RWPE2 (cell line): ENCODE data around the gene FUT2.

Source experiments
- ATAC-seq: fragments of 200-7000 bp; cut with Tn5 transposase; 3 replicates; pipeline ENCODE4 v1.9.1; 2021; ENCODE audit warnings: low read depth
- DNase-seq: peaks from one replicate; pipeline ENCODE4 v3.0.0-alpha.2; 2020; ENCODE audit warnings: low spot score
- H3K27ac ChIP-seq: fragments of 450-650 bp; 2 replicates; pipeline ENCODE4 v1.5.1; 2017; ENCODE audit warnings: mild to moderate bottlenecking; ENCODE audit not compliant: poor library complexity, severe bottlenecking
- H3K27me3 ChIP-seq: fragments of 250-450 bp; sonication (Bioruptor Pico); 2 replicates; pipeline ENCODE4 v1.5.1; 2021; ENCODE audit warnings: mild to moderate bottlenecking, moderate library complexity; ENCODE audit not compliant: insufficient read depth, poor library complexity, severe bottlenecking
- H3K36me3 ChIP-seq: fragments of 250-450 bp; sonication (Bioruptor Pico); 2 replicates; pipeline ENCODE4 v1.5.1; 2020; ENCODE audit warnings: low read depth, mild to moderate bottlenecking, moderate library complexity
- H3K4me1 ChIP-seq: fragments of 250-450 bp; sonication (Bioruptor Pico); 2 replicates; pipeline ENCODE4 v1.5.1; 2021; ENCODE audit warnings: mild to moderate bottlenecking, moderate library complexity; ENCODE audit not compliant: insufficient read depth, poor library complexity, severe bottlenecking
- H3K4me3 ChIP-seq: fragments of 250-450 bp; sonication (Bioruptor Pico); 2 replicates; pipeline ENCODE4 v1.5.1; 2021; ENCODE audit warnings: mild to moderate bottlenecking, moderate library complexity; ENCODE audit not compliant: severe bottlenecking
- H3K9me3 ChIP-seq: fragments of 250-450 bp; sonication (Bioruptor Pico); 2 replicates; pipeline ENCODE4 v1.5.1; 2021; ENCODE audit warnings: mild to moderate bottlenecking, moderate library complexity; ENCODE audit not compliant: severe bottlenecking
- TF ChIP-seq, protein P1 (sequence below): fragments of 450-650 bp; IDR thresholded peaks from one replicate; pipeline ENCODE4 v1.5.1; 2017; ENCODE audit warnings: mild to moderate bottlenecking, moderate library complexity; ENCODE audit not compliant: poor library complexity, severe bottlenecking

FUT2 gene

DNA sequence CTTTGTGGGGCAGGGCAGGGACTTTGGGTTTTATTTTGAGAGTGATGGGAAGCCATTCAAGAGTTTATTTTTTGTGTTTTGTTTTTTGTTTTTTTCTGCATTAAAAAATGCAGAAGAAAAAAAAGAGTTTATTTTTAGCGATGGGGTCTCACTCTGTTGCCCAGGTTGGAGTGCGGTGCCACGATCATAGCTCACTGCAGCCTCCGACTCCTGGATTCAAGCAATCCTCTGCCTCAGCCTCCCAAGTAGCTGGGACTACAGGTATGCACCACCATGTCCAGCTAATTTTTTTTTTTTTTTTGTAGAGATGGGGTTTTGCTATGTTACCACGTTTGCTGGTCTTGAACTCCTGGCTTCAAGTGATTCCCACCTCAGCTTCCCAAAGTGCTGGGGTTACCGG, 37.3 kb upstream of the FUT2 start:
- Histone ChIP-seq H3K4me3 (no peak overlapping the region), H3K4me1 (peaks cover 10% of the 10 kb centered on the region), H3K27me3 (no peaks in the 10 kb centered on the region), H3K9me3 (no peaks in the 10 kb centered on the region), H3K36me3 (no peaks in the 10 kb centered on the region), H3K27ac (no peak overlapping the region)
- ATAC-seq (no peak), DNase-seq (no peak)
- TF ChIP-seq, protein P1, sequence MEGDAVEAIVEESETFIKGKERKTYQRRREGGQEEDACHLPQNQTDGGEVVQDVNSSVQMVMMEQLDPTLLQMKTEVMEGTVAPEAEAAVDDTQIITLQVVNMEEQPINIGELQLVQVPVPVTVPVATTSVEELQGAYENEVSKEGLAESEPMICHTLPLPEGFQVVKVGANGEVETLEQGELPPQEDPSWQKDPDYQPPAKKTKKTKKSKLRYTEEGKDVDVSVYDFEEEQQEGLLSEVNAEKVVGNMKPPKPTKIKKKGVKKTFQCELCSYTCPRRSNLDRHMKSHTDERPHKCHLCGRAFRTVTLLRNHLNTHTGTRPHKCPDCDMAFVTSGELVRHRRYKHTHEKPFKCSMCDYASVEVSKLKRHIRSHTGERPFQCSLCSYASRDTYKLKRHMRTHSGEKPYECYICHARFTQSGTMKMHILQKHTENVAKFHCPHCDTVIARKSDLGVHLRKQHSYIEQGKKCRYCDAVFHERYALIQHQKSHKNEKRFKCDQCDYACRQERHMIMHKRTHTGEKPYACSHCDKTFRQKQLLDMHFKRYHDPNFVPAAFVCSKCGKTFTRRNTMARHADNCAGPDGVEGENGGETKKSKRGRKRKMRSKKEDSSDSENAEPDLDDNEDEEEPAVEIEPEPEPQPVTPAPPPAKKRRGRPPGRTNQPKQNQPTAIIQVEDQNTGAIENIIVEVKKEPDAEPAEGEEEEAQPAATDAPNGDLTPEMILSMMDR = no peak

DNA sequence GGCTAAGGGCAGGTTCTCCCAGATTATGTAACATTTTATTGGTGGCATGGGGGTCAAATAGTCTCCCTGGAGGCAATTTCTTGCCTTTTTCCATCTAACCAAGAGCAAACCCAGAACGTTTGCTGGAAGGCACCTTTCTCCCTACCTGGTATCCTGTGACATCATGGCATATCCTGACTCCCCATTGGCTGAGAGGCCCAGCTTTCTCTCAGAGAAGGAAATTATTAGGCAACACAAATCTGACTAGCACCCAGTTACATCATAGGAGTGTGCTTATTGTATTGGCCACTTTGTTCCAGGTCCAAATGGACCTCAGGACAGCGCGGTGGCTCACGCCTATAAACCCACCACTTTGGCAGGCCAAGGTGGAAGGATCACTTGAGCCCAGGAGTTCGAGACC, 36.0 kb upstream of the FUT2 start:
- no peaks in the 10 kb centered on the region for H3K36me3 ChIP-seq
- H3K9me3 ChIP-seq = no peaks in the 10 kb centered on the region
- peak; percentile 28; the same call in 1 of the 3 replicates for ATAC-seq
- no peaks in the 10 kb centered on the region for H3K27me3 ChIP-seq
- H3K27ac ChIP-seq = no peak overlapping the region
- TF ChIP-seq, protein P1 = no peak
- no peak overlapping the region for H3K4me3 ChIP-seq
- no peak for DNase-seq
- peaks cover 10% of the 10 kb centered on the region for H3K4me1 ChIP-seq

DNA sequence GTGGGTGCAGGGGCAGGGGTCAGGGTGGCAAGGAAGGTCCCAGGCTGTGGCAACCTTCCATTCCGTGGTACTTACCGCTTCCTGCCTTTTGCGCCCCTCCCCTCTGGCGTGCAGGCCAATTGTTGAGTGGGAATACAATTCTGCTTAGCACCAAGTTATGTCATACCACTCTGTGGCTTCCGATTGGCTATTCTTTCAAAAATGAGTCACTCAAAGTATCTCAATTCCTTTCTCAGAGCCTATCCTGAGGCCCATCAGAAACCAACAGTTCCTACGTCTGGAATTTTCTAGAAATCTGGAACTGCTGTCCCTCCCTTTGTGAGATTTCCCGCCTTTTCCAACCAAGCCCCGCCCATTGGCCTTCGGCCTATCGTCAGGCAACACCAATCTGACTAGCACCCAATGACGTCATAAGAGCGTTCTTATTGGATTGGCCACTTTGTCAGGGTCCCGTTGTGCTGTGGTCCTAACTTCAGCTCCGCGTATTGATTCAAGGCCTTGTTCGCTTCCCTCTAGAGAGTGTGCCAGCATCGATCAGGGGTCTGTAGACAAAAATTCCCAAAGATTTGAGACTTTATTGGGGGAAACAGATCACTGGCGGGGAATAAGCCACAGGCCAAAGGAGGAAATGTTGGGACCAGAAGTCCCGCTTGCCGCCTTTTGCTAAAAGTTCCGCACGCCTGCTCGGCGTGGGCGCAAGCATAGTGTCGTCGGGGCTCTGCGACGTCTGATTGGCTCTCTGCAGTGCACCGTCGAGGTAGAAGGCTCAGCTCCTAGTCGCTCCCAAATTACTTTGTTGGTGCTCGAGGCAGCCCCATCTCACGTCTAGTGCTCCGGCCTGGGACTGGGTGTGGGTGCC, 34.7 kb upstream of the FUT2 start:
- TF ChIP-seq, protein P1 = no peak
- H3K4me3 ChIP-seq = no peak overlapping the region
- ATAC-seq (peak; percentile 88), DNase-seq (peak; percentile 91)
- H3K36me3 ChIP-seq = no peaks in the 10 kb centered on the region
- H3K27me3 ChIP-seq = no peaks in the 10 kb centered on the region
- peaks cover 10% of the 10 kb centered on the region for H3K4me1 ChIP-seq
- H3K27ac ChIP-seq = peak overlapping the region; percentile 46
- no peaks in the 10 kb centered on the region for H3K9me3 ChIP-seq

DNA sequence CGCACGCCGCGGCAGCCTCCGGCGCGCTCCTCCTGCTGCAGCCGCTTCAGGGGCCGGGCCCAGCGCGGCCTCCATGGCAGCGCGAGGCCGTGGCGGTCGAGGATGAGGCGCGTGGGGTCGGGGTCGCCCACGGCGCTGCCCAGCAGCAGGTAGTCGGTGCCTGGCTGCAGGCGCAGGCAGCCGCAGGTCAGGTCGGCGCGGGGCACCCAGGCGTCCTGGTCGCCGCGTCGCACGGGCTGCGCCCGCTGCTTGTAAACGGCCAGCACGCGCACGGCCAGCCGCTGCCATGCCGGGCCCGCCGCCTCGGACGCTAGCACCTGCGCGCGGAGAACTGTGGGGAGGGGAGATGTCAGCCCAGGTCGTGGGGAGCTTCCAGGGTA, 34.1 kb upstream of the FUT2 start:
- Histone ChIP-seq H3K4me1 (peaks cover 10% of the 10 kb centered on the region), H3K4me3 (no peak overlapping the region), H3K27me3 (no peaks in the 10 kb centered on the region), H3K27ac (no peak overlapping the region), H3K9me3 (no peaks in the 10 kb centered on the region), H3K36me3 (no peaks in the 10 kb centered on the region)
- TF ChIP-seq, protein P1 = no peak
- DNase-seq (no peak), ATAC-seq (no peak)

DNA sequence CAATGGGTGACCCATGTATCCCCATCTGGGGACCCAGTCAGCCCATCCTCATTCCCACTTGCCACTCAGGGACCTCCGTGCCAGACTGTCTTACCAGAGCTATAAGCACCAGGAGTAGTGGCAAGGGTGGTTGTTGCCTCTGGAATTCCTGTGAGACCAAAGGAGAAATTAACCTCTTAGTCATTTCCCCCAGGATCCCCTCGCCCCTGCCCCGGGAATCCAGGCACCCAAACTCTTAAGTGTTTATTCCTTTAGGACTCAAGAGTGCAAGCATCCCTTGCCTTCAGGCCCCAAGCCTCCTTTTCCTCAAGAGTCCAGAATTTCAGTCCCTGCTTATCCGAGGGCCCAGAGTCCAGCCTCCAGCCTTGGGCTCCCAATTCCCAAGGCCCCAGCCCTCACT, 32.1 kb upstream of the FUT2 start:
- H3K36me3 ChIP-seq = no peaks in the 10 kb centered on the region
- H3K4me3 ChIP-seq = no peak overlapping the region
- no peak for DNase-seq
- H3K4me1 ChIP-seq = peaks cover 3% of the 10 kb centered on the region
- no peak for ATAC-seq
- H3K27ac ChIP-seq = no peak overlapping the region
- H3K27me3 ChIP-seq = no peaks in the 10 kb centered on the region
- TF ChIP-seq, protein P1 = no peak
- no peaks in the 10 kb centered on the region for H3K9me3 ChIP-seq
